DMS153 treated with DMSO at 0.1 percent for 48 hours (cell line): ENCODE results near the gene RGS17.
"Not testable (repeated sequence)": the region's sequence is repeated elsewhere in the genome, so short reads cannot be mapped to it uniquely, and the experiment has no call there.

Experiments
- DNase-seq: peaks from one replicate; lab custom pipeline; 2025; ENCODE audit not compliant: unreplicated experiment; lab: John Stamatoyannopoulos, UW

Gene RGS17, protein sequence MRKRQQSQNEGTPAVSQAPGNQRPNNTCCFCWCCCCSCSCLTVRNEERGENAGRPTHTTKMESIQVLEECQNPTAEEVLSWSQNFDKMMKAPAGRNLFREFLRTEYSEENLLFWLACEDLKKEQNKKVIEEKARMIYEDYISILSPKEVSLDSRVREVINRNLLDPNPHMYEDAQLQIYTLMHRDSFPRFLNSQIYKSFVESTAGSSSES

DNA sequence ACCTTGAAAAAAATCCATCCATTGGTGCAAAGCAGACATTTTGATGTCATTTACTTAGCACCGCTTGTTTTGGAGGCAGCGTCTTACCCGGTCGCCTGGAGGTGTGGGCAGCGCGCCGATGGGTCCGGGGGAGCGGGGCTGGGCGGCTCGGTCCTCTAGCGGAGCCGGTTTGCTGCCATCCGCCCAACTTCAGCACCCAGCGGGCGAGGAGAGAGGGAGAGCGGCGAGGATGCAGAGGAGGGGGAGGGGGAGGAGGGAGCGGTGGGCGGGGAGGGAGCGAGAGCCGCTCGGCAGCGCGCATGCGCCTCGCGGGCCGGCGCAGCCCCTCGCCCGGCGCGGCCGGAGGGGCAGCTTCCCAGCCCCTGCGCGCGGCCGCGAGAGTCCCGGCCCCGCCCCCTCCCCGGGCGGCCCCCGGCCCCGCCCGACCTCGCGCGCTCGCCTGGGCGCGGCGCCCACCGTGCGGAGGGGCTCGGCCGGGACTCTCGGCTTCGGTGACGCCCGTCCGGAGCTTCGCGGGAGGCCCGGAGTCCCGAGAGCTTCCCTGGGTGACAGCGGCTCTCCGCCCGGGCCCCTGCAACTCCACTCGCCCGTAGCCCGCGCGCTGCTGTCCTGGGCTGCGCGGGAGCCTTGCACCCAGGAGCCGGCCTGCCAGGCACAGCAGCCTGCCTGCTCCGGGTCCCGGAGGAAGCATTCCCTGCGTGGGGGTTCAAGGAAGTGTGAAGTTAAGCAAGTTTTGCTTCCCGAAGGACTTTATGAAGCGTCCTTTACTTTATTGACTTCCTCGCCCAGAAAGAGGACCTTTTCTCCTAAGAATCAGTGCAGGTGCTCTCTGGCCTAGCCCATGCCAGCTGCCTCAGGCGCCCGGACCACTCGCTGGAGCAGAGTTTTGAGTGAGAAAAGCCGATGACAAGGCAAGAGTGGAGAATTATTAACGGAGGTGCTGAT is at the start of gene RGS17:
RGS17 (minus strand) TSS at position 246 of the 945 bp plus-strand sequence. CDS start 87,264 bp downstream, outside the sequence.
- peak; percentile 34 for DNase-seq

DNA sequence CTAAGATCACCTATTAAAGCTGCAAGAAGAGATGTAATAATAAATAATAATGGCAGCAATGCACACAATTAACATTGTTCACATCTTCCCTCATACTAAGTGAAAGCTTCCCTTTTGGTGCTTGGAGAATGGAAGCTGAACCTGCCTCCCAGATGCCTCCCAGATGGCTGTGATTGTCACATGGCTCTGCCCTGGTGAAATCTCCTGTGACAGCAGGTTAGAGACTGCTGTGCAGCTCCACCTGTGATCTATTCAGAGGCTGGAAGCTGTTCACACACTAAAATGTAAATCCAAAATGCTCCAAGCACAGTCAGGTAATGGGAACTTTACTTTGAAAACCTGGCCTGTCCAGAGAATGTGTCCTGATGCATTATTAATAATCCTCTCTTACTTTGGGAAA is 41.7 kb upstream of the RGS17 start:
- peak; percentile 7 for DNase-seq

DNA sequence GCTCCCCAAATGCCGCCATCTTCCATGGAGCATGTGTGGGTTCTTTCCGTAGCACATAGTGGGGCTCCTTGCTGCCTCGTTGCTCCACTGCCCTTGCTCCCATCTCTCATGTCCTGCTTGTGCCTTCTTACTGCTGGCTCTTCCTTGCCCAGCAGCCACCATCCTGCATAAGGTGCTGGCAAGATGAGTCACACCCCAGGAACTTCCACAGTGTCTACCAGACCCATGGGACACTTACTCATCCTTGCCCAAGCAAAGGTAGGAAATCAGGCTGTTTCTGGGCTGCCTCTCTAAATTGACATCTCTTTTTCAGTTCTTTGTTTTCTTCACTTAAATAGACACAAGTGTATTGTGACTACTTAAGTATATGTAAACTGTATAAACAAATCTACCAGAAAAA is 39.4 kb upstream of the RGS17 start:
- no peak for DNase-seq

DNA sequence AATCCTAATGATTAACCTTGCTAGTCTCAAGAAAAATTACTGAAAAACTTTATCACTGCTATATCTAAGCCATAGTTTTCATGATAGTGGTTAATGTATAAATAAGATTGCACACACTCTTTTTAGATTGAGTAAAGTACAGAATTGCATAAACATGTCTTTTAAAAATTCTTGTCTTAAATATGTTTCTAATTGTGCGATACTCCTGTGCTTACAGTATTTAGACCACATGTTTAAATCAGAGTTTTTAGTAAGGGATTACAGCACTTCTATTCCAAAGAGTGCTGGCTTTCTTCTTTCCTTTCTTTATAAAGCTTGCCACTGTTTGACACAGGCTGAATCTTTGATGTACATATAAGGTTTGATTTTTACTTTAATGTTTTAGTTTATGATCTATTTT is 36.8 kb upstream of the RGS17 start:
- DNase-seq = no peak

DNA sequence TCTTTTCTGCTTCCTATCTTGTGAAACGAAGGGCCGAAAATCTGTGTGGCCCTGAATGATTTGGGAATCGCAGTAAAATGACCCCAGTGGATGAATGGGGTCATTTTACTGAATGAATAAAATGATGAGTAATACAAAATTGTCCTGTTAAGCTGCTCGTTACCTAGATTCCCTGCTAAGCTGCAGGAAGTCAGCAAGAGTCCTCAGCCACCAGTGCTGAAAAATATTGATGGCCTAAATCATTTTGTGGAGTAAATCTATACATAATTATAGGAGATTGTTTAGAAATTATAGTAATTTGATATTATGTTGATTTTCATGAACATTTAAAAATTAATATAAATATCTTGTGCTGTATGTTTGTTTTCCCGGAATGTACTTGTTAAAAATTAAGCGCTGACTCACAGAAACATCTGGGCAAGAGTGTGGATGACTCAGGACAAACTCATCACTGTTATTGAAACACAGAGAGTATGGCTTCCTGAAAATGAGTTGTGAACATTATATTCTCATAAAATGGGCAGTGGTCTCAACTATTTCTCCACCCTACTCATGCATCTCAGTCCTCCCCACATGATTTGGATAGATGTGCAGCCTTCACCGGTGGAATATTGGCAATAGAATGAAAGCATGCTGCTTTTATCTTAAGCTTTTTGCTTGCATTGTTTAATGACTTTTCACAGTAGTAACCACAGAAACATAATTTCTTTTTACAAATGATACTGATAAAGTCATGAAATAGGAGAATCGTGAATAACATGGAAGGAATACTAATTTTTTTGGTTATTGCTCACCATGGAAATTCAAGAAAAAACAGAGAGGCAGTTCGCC is 36.2 kb upstream of the RGS17 start:
- DNase-seq = no peak

DNA sequence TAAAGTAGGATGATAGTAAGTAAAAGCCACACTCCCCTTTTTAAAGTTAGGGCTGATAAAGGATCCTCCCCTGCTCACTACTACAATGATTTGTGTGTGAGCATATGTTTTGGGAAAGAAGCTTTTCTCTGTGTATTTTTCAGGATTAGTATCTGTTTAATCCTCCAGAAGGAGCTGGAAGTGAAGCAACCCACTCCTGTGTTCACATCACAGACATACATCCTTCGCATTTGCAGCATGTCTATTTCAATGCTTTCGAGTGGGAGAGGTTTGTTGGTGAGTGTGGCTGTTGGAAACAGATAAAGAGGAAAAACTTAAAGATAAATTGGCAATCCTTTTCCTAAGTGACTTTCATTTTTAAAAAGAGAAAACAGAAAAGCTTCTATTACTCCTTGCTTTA is 31.6 kb upstream of the RGS17 start:
- no peak for DNase-seq

DNA sequence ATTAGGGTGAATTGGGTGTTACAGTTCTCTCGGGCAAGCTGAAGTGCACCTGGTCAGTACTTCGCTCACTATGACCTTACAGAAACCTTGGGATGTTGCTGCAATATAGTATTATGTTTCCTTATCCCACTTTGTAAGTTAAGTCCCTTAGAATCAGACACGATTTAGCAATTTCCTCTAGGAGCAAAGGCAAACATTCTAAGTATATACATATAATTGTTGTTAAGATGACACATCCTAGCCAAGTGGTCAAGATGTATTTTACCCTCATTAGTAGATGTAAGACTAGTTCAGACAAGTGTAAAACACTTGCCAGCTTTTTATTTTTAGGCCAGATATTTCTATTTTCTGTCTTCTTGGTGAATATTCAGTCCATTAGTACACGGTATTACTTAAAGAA is 31.1 kb upstream of the RGS17 start:
- DNase-seq = no peak

DNA sequence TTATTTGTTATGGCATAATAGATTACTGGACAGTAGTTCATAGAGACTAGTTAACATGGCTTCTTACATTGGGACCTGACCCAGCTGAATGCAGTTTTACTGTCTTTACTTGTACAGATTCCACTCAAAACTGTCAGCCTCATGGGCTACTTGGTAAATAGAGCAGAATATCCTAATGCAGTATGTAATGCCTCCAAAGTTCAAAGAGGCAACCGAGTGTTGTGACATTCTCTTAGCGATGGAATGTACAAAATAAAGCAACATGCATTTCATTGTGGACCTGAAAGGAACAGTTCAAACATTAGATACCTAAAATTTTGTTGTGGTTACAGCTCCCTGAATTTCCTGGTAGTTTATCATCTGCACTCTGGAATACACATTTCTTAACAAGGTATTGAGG is 29.1 kb upstream of the RGS17 start:
- no peak for DNase-seq

DNA sequence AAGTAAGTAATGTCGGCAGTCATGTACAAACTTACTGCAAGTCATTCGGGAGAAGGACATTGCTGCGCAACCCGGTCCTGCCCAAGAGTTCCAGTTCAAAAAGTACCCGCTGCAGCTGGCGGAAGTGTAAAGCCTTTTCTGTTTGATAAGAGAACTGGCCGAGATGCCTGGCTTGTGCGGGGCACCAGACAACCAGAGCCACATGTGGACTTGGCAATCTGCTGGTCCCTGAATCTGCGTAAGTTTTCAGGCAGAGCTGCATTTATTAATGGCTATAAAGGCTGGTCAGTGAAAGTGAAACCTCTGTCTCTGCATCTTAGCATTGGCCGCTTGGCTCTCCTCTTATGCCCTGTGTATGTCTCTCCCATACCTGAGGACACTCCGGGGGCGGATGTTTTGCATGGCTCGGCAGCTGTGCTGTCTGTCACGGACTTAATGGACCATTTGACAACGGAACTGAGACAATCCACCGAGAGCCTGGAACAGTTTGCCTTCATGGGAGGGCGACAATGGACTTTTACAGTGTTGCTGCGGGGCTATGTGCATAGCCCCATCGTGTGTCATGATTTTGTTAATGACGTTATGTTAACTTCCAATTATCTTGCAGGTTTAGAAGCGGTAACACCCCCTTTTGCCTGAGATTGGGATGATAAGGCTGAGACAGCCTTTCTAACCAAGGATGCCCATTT is 19.8 kb upstream of the RGS17 start:
- DNase-seq = no peak

DNA sequence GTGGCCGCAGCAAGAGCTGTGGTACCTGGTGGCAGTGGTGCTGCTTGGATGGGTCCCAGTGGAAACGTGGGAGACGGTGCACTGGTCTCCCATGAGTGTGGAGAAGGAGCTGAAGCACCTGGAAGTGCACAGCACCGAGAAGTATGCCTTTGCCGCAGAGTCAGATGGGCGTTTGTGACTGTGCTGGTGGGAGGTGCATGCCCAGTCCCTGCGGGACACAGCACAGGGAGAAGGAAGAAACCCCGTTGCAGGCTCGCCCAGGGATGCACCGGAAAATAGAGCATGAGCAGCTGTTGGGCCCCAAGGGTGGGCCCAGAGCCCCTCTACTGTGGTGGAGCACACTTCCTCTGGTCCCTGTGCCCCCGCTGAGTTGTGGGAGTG is 19.3 kb upstream of the RGS17 start:
- DNase-seq = no peak

DNA sequence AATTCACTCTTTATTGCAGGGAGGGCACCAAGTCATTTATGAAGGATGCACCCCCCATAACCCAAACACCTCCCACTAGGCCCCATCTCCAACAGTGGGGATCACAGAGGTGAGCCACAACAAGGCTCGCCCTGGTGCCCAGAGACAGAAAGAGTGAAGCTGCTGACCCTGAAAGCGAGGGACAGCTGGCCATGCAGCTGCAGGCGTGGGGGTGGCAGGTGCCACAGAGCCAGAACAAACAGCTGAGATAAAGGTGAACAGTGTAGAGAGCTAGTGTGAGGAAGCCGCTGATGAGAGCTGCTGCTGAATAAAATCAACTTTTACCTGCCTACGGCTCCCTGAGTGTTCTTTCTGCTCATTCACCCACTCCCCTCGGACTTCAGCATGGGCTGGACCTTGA is 18.8 kb upstream of the RGS17 start:
- no peak for DNase-seq

DNA sequence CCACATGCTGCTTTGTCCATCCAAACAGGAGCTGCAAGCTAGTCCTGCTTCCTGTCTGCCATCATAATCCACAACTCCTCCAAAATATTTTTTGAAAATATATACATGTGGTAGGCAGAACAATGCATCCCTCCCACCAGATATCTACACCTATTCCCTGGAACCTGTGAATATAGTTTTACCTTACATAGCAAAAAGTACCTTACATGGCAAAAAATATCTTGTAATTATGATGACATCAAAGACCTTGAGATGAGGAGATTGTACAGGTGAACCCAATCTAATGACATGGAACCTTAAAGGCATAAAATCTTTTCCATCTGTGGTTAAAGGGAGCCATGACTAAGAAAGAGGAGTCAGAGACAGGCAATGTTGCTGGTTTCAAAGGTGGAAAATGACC is 15.3 kb upstream of the RGS17 start:
- DNase-seq = no peak

DNA sequence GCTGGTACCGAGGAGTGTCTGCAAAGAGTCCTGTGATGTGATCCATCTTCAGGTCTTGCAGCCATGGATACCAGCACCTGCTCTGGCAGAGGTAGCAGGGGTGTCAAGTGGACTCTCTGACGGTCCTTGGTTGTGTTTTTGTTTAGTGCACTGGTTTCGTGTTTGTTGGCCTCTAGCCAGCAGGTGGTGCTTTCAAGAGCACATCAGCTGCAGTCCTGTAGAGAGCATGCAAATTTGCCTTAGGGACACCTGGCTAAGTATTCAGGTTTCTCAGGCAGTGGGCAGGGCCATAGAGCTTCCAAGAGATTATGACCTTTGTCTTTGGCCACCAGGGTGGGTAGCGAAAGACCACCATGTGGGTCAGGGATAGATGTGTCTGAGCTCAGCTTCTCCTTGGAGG is 14.5 kb upstream of the RGS17 start:
- peak; percentile 82 for DNase-seq

DNA sequence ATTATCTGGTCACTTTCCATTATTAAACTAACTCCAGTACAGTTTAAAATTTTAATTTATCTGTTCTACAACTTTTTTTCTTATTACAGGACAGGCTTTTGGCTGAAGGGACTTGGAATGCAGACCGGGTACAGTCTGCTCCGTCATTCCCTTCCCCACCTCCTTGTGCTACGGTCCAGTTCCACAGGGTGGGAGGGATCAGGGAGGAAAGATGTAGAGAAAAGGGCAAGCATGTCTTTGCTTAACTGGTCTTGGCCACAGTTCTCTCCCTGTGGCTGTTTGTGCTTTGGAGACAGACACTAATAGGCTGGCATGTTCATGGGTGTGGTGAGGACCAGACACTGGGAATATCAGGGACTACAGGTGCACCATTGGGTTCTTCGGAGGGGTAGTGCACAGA is 12.1 kb upstream of the RGS17 start:
- DNase-seq = no peak

DNA sequence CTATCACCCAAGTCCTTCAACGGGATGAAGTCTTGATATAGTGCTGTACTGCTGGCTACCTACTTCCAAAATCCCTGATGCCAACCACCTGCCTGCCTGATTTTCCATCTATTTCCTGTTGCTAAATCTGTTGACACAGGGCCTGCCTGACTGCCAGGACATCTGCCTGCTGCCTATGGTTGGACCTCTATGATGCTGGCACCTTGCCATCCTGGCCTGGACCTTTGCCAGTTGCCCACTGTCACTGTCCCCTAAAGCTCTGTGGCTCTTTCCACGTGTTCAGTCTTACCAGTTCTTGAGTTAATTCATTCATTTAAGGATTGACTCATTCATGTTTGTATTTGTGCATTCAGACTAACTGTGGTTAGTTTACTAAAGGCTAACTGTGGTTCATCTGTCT is 9.2 kb upstream of the RGS17 start:
- DNase-seq = peak; percentile 94

DNA sequence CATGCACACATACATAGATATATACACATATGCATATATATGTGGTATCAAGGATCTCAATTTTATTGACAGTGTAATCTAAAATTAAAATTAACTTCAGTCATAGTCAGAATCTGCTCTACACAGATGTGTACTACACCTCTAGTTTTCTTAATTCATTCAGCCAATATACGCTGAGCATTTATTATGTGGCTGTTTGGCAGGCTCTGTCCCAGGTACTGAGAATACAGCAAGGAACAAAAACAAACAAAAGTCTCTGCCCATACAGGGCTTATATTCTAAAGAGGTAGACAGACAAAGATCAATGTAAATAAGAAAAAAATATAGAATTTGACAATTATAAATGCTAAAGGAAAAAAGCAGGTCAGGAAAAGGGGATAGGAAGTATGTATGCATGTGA is 7.8 kb upstream of the RGS17 start:
- DNase-seq = no peak

DNA sequence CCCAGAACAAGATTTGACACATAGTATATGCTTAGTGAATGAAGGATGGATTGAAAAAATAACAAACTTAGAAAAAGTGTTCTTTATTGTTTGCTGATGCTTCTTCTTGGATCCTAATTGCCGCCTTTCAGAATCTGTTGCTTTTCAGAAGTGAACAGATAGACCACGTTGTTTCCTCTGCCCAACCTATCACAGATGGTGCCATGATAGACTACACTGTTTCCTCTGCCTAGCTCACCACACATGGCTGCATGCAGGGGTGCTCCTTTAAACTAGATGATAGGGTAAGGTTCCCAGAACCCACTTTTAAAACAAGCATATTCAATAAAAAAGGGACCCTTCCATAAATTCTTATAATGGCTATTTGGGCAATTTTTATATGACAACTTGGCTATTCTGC is 4.6 kb upstream of the RGS17 start:
- no peak for DNase-seq

DNA sequence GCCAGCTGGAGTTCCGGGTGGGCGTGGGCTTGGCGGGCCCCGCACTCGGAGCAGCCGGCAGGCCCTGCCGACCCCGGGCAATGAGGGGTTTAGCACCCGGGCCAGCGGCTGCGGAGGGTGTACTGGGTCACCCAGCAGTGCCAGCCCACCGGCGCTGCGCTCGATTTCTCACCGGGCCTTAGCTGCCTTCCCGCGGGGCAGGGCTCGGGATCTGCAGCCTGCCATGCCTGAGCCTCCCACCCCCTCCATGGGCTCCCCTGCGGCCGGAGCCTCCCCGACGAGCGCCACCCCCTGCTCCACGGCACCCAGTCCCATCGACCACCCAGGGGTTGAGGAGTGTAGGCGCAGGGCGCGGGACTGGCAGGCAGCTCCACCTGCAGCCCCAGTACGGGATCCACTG is 2.6 kb upstream of the RGS17 start:
- not testable (repeated sequence) for DNase-seq

DNA sequence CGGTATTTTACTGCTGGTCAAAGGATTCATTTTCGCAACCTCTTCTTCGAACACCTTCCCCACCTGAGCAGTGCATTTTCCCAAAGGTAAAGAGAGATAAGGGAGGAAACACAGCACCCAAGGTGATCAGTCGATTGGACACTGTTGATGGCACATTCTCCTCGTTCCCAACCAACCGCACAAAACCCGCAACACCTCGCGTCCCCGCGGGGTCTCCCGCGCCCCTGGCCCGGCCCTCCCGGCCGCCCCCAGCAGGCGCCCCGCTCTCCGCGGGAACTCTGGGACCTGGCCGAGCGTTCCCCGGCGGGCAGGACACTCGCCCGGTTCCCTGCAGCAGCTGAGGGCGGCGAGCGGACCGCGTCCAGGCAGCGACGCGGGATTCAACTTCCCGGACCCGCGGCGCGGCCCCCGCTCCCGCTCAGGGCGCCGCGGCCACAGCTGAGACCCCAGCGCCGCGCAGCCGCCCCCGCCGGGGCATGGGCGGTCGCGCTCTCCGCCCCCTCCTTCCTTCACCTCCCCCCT is 506 bp downstream of the RGS17 start:
- DNase-seq = peak; percentile 34

DNA sequence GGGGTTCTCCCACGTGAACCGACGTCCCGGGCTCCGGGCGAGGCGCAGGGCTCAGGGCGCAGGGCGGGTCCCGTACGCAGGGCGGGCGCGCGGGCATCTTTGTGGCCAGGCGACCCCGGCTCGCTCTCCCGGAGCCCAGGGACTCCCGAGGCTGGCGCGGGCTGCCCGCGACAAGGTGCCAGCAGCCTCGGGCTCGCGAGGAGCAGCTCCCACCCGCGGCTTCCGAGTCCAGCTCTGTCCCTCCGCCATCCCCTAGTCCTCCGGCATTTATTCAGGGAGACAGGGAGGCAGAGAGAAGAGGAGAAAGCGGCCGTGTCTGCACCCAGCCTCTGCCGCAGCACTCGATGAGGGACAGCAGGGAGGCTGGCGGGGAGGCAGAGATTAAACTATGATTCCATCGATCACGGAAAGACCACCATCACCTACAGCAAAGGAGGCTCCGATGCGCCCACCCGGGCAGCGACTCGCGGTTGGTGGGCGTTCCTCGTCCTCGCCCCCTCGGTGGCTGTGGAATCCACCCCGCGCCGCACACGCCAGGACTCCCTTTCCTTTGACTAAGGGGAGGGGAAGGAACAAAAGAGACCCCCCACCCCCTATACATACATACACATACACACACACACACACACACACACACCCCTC is 1.1 kb downstream of the RGS17 start:
- DNase-seq = no peak
